HPDE6-E6E7 (cell line): ENCODE results near the gene ANXA2R.
A peak's percentile ranks its signal among the peaks of the same experiment; 100 is the strongest.
"Not testable (repeated sequence)": the region's sequence is repeated elsewhere in the genome, so short reads cannot be mapped to it uniquely, and the experiment has no call there.

Experiments
- DNase-seq: peaks from one replicate; pipeline ENCODE4 v3.0.0; 2011; ENCODE audit warnings: missing footprints; ENCODE audit errors: extremely low spot score

ANXA2R gene, protein sequence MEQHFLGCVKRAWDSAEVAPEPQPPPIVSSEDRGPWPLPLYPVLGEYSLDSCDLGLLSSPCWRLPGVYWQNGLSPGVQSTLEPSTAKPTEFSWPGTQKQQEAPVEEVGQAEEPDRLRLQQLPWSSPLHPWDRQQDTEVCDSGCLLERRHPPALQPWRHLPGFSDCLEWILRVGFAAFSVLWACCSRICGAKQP

DNA sequence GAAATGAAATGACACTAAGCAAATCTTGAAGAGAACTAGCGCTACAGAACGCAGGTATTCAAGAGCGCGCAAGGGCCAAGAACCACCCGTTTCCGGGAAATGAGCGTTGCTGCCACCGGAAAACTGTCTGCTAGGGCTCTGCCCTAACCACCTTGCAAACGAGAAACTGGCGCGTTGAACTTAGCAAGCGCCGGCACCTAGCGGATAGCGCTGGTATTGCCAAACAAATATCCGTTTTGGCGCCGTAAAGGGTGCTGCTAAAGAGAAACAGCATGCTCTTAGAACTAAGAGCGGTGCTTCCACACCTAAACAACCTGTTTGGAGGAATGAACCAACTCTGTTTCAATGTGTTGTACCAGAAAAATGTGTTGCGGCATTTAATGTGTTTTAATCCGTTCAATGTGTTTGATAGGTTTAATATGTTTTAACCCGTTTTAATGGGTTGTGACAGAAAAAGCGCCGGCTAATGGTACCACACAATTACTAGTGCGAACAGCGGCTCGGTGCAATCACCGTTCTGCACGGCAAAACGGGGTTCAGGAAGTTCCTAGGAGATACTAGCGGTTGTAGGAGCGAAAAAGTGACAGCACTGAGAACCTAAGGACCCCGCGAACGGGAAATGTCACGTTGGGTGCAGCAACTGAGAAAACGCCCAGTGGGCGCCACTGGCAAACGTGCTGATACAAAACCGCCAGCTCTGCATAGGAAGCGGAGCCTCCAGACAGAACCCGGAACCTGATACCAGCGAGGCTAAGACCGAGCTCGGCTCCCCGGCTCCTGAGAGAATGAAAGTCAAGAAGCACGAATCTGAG is at the start of gene ANXA2R:
ANXA2R (minus strand) TSS at position 33 of the 812 bp plus-strand sequence. CDS start 273 bp downstream, outside the sequence.
- no peak for DNase-seq

DNA sequence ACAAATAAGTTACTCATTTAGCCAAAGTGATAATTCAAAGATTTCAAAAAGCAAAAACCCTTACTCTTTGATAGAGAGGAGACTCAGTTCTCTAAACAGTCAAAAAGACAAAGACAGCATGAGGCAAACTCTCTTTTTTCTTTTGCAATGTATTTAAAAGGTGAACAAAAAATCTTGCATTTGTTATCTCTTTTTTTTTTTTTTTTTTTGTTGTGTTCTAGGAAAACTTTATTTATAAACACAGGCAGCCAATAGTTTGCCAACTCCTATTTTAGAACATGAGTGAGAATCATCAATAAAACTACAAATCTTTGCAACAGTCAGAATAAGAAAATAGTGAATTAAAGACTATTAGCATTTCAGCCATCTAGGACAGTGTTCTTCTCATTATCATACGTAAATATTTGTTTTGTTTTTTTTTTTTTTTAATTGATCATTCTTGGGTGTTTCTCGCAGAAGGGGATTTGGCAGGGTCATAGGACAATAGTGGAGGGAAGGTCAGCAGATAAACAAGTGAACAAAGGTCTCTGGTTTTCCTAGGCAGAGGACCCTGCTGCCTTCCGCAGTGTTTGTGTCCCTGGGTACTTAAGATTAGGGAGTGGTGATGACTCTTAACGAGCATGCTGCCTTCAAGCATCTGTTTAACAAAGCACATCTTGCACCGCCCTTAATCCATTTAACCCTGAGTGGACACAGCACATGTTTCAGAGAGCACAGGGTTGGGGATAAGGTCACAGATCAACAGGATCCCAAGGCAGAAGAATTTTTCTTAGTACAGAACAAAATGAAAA is 46.2 kb upstream of the ANXA2R start:
- not testable (repeated sequence) for DNase-seq

DNA sequence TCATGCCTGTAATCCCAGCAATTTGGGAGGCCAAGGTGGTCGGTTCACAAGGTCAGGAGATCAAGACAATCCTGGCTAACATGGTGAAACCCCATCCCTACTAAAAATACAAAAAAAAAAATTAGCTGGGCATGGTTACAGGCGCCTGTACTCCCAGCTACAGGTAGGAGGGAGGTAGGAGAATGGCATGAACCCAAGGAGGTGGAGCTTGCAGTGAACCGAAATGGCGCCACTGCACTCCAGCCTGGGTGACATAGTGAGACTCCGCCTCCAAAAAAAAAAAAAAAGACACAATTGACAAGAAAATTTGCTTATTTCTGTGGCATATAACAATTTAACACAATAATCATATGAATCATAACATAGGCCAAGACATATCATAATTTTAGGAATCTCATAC is 45.3 kb upstream of the ANXA2R start:
- no peak for DNase-seq

DNA sequence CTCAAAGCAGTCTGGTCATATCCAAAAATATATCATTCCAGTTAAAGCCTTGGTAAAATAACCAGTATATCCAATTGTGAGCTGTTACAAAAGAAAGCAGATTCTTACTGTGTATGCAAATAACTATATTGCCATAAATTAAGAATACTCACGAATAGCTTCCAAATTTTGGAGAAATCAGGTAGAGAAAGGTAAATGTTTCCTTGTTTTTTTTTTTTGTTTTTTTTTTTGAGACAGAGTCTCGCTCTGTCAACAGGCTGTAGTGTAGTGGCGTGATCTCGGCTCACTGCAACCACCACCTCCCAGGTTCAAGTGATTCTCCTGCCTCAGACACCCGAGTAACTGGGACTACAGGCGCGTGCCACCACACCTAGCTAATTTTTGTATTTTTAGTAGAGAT is 44.3 kb upstream of the ANXA2R start:
- not testable (repeated sequence) for DNase-seq

DNA sequence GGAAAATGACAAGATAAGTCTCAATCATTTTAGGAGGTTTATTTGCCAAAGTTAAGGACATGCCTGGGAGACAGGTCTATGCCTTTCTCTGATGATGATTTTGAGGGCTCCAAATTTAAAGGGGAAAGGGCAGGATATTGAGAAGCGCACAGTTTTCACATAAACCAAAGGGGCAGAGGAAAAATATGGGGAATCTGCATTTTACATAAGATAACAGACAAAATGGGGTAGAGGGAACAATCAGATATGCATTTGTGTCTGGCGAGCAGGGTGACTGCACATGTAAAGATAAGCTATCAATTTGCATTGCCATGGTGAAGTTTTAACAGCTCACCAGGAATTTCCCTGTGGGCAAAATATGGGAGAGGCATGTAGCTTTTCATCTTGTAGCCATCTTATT is 41.2 kb upstream of the ANXA2R start:
- DNase-seq: not testable (repeated sequence)

DNA sequence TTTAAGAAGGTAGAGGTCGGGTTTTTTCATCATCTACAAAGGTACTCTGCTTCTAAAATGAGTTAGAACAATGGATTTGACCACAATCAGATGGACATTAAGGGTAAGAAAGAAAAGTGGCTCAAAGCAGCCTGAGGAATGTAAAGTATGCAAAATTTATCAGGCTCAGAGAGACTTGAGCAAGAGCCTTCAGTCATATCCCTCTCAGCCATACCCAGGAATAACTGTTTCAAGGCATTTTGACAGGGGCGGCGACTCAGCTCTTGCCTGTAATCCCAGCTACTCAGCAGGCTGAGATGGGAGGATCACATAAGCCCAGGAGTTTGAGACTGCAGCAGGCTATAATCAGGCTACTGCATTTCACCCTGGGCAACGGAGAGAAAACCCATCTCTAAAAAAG is 38.8 kb upstream of the ANXA2R start:
- no peak for DNase-seq

DNA sequence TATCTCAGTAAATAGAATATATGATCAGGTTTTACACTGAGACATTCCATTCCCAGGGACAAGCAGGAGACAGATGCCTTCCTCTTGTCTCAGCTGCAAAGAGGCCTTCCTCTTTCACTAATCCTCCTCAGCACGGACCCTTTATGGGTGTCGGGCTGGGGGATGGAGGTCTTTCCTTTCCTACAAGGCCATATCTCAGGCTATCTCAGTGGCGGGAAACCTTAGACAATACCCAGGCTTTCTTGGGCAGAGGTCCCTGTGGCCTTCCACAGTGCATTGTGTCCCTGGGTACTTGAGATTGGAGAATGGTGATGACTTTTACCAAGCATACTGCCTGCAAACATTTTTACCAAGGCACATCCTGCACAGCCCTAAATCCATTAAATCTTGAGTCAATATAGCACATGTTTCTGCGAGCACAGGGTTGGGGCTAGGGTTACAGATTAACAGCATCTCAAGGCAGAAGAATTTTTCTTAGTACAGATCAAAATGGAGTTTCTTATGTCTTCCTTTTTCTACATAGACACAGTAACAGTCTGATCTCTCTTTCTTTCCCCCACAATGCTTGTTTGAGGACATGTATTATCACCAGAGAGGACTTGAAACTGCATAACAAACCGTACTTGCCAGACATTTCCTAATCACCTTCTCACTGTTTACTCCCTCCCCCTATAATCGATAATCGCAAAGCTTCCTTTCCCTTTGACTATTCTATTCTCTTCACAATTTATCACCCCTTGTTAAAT is 37.5 kb upstream of the ANXA2R start:
- not testable (repeated sequence) for DNase-seq

DNA sequence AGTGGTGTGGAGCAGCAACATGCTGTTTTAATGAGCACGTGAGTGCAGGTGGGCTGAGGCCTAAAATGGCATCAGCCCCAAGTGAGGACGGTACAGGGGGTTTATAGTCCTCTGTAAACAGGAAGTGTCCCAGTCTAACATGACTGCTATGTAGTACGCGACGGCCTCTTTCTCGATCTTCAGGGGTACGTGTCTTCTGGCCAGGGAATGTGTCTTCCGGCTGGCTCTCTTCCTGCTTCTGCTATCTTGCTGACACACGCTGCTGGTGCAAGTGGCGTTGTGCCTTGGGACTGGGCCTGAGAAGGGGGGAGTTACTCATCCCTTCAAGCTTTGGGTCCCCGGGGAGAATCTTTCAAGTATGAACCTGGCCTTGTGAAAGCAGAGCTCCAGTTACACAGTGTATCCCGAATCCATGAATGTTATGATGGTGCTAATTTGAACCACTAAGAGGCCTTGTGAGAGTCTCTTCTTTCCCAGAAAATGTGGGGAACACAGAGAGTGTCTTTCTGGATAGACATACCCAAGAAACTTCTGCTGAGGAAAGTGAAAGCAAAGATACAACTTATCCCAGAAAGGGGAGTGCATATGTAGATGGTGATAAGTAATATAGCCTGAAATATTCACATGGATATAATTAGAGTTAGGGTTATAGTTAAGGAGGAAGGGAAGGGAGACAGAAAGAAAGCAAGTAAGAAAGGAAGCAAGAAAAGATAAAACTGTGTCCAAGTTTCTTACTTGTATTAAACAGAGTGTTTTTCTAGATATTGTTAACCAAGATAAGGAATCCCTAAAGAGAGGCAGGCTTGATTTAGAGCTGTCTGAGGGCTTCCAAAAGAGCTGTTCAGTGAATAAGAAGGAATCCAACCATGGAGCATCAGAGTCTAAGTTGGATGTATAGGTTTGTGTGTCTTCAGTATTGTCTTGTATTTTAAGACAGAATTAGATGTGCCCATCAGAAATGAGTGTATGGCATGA is 35.5 kb upstream of the ANXA2R start:
- no peak for DNase-seq

DNA sequence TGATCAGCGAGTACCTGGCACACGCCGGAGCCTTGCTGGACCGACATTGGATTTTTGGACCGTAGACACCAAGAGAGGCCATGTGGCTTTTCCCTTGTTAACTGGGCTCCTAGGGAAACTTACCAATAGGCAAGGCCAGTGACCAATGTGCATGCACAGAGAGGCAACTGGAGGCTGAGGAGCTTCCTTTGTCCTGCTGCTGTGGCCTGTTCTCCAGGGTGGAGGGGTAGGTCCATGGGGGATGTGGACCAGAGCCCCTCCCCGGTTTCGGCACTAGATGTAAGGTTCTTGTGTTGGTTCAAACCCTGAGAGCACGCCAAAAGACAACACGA is 34.8 kb upstream of the ANXA2R start:
- no peak for DNase-seq

DNA sequence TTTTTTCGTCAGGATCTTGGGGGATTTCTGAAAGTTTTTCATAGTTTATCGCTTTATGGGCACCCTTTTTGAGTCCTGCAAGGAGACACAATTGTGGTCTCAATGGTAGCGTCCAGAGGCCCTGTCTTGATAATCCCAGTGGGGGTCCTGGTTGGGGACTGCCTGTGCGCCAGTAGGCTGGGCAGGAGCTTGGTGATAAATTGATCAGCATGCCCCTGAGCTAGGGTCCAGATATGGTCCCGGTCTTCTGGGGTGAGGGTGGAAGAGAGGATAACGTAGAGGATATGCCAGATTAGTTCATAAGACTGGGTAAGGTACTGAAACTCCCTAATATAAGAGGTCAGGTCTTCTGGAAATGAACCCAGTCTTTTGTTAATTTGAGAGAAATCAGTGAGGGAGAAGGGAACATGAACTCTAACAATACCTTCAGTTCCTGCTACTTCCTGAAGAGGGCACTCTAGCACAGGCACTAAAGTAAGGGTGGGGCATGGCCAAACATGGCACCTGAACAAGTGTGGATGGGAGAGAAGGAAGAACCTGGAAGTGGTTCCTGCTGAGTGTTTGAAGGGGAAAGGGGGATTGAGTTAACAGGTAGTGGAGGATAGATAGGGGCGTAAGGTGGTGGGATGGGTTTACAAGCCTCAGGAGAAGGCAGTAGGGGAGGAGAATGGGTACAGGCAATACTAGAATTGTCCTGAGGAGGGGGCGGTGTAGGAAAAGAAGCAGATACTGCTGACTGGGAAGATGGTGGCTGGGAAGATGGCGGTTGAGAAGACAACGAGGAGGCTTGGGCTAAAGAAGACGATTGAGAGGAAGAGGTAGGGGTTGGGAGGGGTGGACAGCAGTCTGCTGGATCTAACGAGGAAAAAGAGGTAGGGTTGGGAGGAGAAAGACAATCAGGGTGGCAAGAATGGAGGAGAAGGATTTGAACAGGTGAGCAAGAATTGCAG is 33.8 kb upstream of the ANXA2R start:
- DNase-seq: no peak

DNA sequence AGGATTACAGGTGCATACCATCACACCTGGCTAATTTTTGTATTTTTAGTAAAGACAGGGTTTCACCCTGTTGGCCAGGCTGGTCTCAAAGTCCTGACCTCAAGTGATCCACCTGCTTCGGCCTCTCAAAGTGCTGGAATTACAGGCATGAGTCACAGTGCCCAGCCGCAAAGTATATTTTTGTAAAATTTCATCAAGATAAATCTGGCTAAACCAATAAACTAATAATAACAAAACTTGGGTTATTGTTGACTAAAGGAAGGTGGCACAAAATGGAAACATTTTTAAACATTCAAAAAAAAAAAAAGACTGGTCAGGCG is 29.2 kb upstream of the ANXA2R start:
- not testable (repeated sequence) for DNase-seq

DNA sequence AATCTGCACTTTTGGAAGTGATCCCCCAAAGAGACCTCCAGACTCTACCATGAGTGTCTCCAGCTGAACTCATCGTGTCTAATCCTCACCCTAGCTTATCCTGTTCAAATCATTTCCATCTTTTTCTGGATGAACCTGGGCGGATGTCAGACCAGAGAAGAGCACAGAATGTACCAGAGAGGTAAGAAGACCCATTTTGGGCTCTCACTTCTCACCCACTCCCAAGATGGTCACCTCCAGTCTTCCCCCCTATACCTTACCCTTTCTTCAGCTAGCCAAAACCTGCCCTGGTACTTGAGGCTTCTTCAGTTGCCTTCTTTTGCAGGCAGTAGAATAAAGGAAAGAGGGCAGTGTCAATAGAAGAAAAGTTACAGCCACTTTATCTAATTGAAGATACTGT is 27.9 kb upstream of the ANXA2R start:
- no peak for DNase-seq

DNA sequence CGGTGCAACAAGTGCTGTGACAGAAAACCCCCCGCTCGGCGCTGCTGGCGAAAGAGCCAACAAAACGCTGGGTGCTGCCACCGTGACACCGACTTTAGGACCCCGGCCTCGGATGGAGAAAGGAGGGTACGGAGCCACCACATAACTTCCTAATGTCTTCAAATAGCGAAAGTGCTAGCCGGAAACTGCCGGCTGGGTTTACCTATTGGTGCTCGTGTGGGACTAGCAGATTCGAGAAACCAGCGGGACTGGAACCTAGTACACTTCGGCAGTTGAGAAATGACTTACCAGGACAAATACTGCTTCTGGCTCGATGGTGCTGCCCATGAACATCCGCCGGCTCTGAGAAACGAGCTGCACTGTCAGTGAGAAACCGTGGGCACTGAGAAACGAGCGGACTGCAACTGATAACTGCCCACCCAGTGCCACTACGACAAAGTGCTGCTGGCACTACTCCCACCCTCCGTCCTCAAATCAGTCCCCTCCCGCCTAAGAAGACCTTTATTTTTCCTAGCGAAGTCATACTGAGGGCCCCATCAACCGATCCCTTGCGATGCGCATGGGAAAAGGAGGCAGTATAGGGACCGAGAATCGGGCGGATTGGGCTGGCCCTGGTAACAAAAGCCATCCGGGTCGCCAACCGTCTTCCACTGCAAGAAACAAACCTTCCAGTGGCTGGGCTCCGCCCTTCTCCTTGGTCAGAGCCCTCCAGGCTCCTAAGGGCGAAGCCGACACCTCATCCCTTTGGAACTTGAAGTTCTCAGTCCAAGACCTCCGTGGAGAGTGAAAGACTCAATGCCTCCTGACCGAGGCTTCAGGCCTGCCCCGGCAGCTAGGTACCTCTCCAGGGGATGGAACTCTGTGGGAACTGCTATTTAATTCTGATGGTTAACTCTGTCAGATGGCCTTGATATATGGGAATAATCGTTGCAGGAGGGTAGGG is 27.0 kb upstream of the ANXA2R start:
- DNase-seq: peak; percentile 48

DNA sequence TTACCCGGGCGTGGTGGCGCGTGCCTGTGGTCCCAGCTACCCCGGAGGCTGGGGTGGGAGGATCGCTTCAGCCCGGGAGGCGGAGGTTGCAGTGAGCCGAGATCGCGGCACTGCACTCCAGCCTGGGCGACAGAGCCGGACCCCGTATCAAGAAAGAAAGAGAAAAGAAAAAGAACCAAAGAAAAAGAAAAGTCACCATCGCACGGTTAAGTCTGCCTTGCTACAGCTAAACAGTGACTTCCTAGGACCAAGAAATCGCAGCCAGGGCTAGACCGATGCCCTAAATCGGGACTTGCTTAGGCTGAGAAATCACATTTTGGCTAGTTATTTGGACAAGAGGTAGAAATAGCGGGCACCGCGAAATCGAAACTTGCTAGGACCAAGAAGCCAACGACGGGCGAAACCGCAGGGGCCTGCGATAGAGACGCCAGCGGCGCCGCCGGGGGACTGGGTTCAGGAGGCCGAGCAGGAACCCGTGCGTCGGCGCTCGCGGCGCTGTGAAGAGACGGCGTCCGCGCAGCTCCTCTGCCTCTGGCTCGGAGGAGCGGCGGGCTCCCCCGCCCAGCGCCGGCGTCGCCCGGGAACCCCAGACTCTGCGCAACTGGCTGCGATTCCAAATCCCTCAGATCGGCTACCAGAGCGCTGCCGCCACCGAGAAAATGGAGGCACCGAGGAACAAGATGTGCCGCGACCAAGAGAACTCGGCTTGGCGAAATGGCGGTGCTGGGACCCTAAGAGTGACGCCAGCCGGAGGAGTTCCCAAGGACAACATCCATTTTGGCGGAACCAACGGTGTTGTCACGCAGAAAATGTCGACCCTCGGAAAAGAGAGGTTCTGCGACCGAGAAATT is 26.1 kb upstream of the ANXA2R start:
- DNase-seq: peak; percentile 41

DNA sequence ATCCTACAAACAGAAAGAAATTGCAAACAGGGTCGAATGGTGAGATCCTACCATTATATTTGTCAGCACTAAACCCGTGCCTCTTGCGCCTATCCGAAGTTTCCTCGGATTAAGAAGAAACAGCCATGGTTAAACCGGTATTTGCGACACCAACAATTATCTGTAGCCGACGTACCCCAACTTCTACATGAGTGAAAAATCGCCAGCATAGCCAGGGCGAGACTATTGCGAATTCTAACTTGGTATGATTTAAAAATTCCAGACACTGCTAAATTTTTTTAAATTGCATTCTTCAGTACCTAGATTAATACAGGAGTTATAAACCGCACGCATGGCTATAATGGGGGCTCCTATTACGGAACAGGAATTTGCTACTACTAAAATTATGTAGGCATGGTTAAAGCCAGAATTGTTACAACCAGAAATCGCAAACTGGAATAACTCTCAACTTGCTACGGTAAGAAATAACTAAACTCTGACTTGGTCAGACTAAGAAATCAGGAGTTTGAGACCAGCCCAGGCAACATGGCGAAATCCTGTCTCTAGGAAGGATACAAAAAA is 25.3 kb upstream of the ANXA2R start:
- DNase-seq: no peak

DNA sequence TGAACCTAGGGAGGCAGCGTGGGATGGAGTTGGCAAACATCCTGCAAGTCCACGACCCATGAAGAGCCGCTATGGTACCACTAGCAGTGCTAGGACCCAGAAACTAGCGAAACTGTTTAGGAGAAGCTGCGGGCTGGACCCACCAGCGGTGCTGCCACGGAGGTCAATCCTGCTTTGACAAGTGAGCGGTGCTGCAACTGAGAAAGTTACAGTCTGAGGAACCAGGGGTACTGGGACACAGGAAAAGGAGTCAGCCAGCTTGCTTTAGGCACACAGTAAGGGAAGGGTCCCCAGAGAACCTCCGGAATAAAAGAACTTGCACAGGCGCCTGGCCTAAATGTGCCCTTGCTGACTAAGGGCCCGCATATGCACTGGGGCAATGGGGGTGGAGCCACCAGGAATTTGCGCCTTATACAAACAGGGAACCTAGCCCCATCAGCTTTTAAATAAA is 23.6 kb upstream of the ANXA2R start:
- DNase-seq: no peak

DNA sequence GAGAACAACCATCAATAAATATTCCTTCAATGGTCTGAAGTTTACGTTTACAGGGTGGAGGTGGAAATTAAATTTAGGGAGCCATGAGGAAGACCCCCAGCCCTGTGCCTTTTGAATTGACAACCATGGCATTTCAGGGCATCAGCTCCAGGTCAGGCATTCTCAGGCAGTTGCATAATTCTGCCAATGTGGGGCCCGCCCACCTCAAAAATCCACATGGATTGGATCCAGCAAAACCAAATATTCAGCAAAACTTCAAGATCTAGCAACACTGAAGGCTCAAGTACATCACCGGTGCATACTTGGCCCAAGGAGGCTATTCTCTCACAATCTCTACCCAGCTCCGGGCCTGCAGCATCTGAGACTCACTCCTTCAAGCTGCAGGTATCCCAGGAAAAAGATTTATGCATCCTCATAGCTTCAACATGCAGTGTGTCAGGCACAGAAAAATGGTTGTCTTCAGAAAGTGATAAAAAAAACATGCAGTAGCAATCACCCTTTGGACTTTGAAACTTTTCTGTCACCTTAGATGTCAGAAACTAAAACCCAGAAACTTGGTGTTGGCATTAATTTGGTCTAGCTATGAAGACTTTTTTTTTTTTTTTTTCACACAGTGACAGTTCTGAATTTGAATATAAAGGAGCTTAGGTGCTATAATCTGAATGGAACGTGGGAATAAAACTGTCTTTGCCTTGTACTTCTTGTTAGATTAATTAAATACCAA is 21.4 kb upstream of the ANXA2R start:
- DNase-seq: no peak
